H1 (cell line): ENCODE results near the gene MAP3K10. TPM values are rescaled to one million over a fixed set of nuclear protein-coding genes. Genes with fewer than 3 reads are reported as not detected.

Experiments
- CTCF ChIA-PET: fragments of 300-600 bp; sonication (Branson Sonifier 250); formaldehyde crosslinking; loops from one replicate; lab custom pipeline; 2021; ENCODE audit not compliant: partially characterized antibody; lab: Charles Lee
- POLR2A ChIA-PET: fragments of 300-600 bp; sonication (Branson Sonifier 250); formaldehyde crosslinking; loops from one replicate; lab custom pipeline; 2021; ENCODE audit warnings: inconsistent platforms; ENCODE audit not compliant: partially characterized antibody; lab: Charles Lee
- DNase-seq, 2 experiments: peaks; one replicate each; pipeline versions ENCODE4 v3.0.0 to v3.0.0-alpha.2; 2010 to 2022; ENCODE audit warnings: low spot score in 2 of 2, low read depth in 1 of 2, mixed read lengths in 1 of 2
- FAIRE-seq: peaks from 2 replicates; lab custom pipeline; 2011; peaks lifted over from hg19 to GRCh38; lab: Jason Lieb, UNC
- H2AFZ ChIP-seq: 2 replicates; pipeline ENCODE4 v1.8.1; 2012; ENCODE audit warnings: low read length, inconsistent platforms
- H2AK5ac ChIP-seq: 2 replicates; pipeline ENCODE4 v1.6.1; 2013; ENCODE audit warnings: low read depth, low read length
- H2BK120ac ChIP-seq: replicated peaks from 2 replicates; pipeline ENCODE3; 2013; ENCODE audit warnings: low read depth, low read length, inconsistent platforms
- H2BK12ac ChIP-seq: 2 replicates; pipeline ENCODE4 v1.6.1; 2013; ENCODE audit warnings: low read depth, low read length
- H2BK15ac ChIP-seq: 2 replicates; pipeline ENCODE4 v1.6.1; 2013; ENCODE audit warnings: low read length
- H2BK20ac ChIP-seq: 2 replicates; pipeline ENCODE4 v1.6.1; 2013; ENCODE audit warnings: low read length
- H2BK5ac ChIP-seq: 2 replicates; pipeline ENCODE4 v1.6.1; 2013; ENCODE audit warnings: low read depth, low read length
- H3K14ac ChIP-seq: 2 replicates; pipeline ENCODE4 v1.6.1; 2013; ENCODE audit warnings: inconsistent platforms; ENCODE audit not compliant: insufficient read length
- H3K18ac ChIP-seq: 2 replicates; pipeline ENCODE4 v1.6.1; 2013; ENCODE audit warnings: low read length; ENCODE audit errors: extremely low read depth
- H3K23ac ChIP-seq: 2 replicates; pipeline ENCODE4 v1.6.1; 2013; ENCODE audit warnings: inconsistent platforms; ENCODE audit not compliant: insufficient read length
- H3K23me2 ChIP-seq: 2 replicates; pipeline ENCODE4 v1.6.1; 2013; ENCODE audit warnings: low read depth, low read length
- H3K27ac ChIP-seq: 2 replicates; pipeline ENCODE4 v1.6.1; 2011; ENCODE audit warnings: low read depth, low read length, inconsistent platforms
- H3K27me3 ChIP-seq, 4 experiments: replicated peaks in 1 of 4; 1 replicate in 1 of 4; 2 replicates in 3 of 4; pipeline versions ENCODE4 v1.6.1 to v1.8.1; 2011 to 2013; ENCODE audit warnings: low read length in 3 of 4, mild to moderate bottlenecking in 3 of 4, inconsistent platforms in 2 of 4, mixed read lengths in 2 of 4, moderate library complexity in 1 of 4; ENCODE audit not compliant: control insufficient read depth in 3 of 4, insufficient read depth in 3 of 4; ENCODE audit errors: extremely low read depth in 1 of 4
- H3K36me3 ChIP-seq, 4 experiments: 2 replicates each; pipeline versions ENCODE4 v1.6.1 to v1.8.1; 2011 to 2013; ENCODE audit warnings: mild to moderate bottlenecking in 4 of 4, low read length in 3 of 4, moderate library complexity in 2 of 4, control low read depth in 1 of 4, inconsistent platforms in 1 of 4; ENCODE audit not compliant: insufficient read depth in 4 of 4, control insufficient read depth in 2 of 4
- H3K4ac ChIP-seq: replicated peaks from 2 replicates; pipeline ENCODE3; 2013; ENCODE audit warnings: low read length, low read depth, mixed read lengths, inconsistent platforms; ENCODE audit not compliant: insufficient read length
- H3K4me1 ChIP-seq, 4 experiments: replicated peaks in 1 of 4; 1 replicate in 1 of 4; 2 replicates in 3 of 4; pipeline versions ENCODE4 v1.6.1 to v1.8.1; 2011 to 2013; ENCODE audit warnings: low read length in 3 of 4, inconsistent platforms in 2 of 4, mixed read lengths in 1 of 4; ENCODE audit not compliant: insufficient read depth in 4 of 4, control insufficient read depth in 3 of 4
- H3K4me2 ChIP-seq, 2 experiments: 2 replicates each; pipeline versions ENCODE4 v1.6.1 to v1.8.1; 2011 to 2013; ENCODE audit warnings: low read depth in 2 of 2, low read length in 2 of 2, control low read depth in 1 of 2, inconsistent platforms in 1 of 2, mild to moderate bottlenecking in 1 of 2; ENCODE audit not compliant: insufficient read depth in 1 of 2
- H3K4me3 ChIP-seq, 4 experiments: fragments of 200-600, 300-600 bp in 1 of 4; sonication (generic), shearing (Covaris generic), sonication (Bioruptor Twin) in 1 of 4; 2 replicates each; pipeline versions ENCODE4 v1.5.1 to v1.8.1; 2011 to 2016; ENCODE audit warnings: low read length in 4 of 4, low read depth in 3 of 4, control low read depth in 2 of 4, inconsistent platforms in 2 of 4, mild to moderate bottlenecking in 2 of 4, mixed read lengths in 1 of 4, moderate library complexity in 1 of 4; ENCODE audit not compliant: insufficient read depth in 2 of 4; ENCODE audit errors: extremely low read depth in 1 of 4
- H3K56ac ChIP-seq: replicated peaks from 2 replicates; pipeline ENCODE3; 2013; ENCODE audit warnings: low read depth, mild to moderate bottlenecking, mixed read lengths, low read length, inconsistent platforms; ENCODE audit not compliant: insufficient read length
- H3K79me1 ChIP-seq: 2 replicates; pipeline ENCODE4 v1.6.1; 2013; ENCODE audit warnings: low read depth, low read length, control low read depth
- H3K79me2 ChIP-seq, 2 experiments: 2 replicates each; pipeline versions ENCODE4 v1.6.1 to v1.8.1; 2012 to 2013; ENCODE audit warnings: low read length in 2 of 2, mild to moderate bottlenecking in 2 of 2, inconsistent platforms in 1 of 2; ENCODE audit not compliant: insufficient read depth in 2 of 2, control insufficient read depth in 1 of 2
- H3K9ac ChIP-seq, 4 experiments: replicated peaks in 1 of 4; 1 replicate in 1 of 4; 2 replicates in 3 of 4; pipeline versions ENCODE4 v1.6.1 to v1.8.1; 2011 to 2013; ENCODE audit warnings: low read depth in 3 of 4, low read length in 3 of 4, control low read depth in 2 of 4, mild to moderate bottlenecking in 2 of 4, moderate library complexity in 2 of 4, inconsistent platforms in 1 of 4; ENCODE audit errors: extremely low read depth in 1 of 4
- H3K9me3 ChIP-seq, 2 experiments: 2 replicates each; pipeline versions ENCODE4 v1.6.1 to v1.8.1; 2012 to 2013; ENCODE audit warnings: mild to moderate bottlenecking in 2 of 2, moderate library complexity in 2 of 2, control low read depth in 1 of 2, inconsistent platforms in 1 of 2, low read depth in 1 of 2, low read length in 1 of 2, mixed read lengths in 1 of 2; ENCODE audit not compliant: insufficient read depth in 2 of 2
- H4K20me1 ChIP-seq, 2 experiments: replicated peaks in 1 of 2; 2 replicates each; pipeline versions ENCODE3 to v1.8.1; 2011 to 2013; ENCODE audit warnings: inconsistent platforms in 2 of 2, low read length in 2 of 2, mild to moderate bottlenecking in 1 of 2; ENCODE audit not compliant: insufficient read depth in 2 of 2, control insufficient read depth in 1 of 2
- H4K5ac ChIP-seq: 2 replicates; pipeline ENCODE4 v1.6.1; 2013; ENCODE audit warnings: low read length, low read depth, mixed read lengths, inconsistent platforms; ENCODE audit not compliant: insufficient read length
- H4K8ac ChIP-seq: 2 replicates; pipeline ENCODE4 v1.8.0; 2013; ENCODE audit warnings: mild to moderate bottlenecking, moderate library complexity, low read length, inconsistent platforms; ENCODE audit not compliant: insufficient read depth; ENCODE audit errors: extremely low read depth
- H4K91ac ChIP-seq: replicated peaks from 2 replicates; pipeline ENCODE3; 2013; ENCODE audit warnings: low read length, mixed read lengths, inconsistent platforms; ENCODE audit not compliant: insufficient read length
- BRCA1 ChIP-seq: IDR thresholded peaks from 2 replicates; pipeline ENCODE4 v1.6.1; 2012; ENCODE audit warnings: low read depth, low read length, improper control_type of control experiment
- SIX5 ChIP-seq: IDR thresholded peaks from 2 replicates; pipeline ENCODE4 v1.6.1; 2011; ENCODE audit warnings: mild to moderate bottlenecking, low read depth, low read length
- YY1 ChIP-seq: IDR thresholded peaks from 2 replicates; pipeline ENCODE4 v1.6.1; 2011; ENCODE audit warnings: low read depth, mild to moderate bottlenecking, low read length
- WGBS, 2 experiments: shearing (Covaris generic) in 1 of 2; methylation state at CpG; one replicate each; pipeline versions ENCODE4 v1.1.6 to v1.1.7; 2013 to 2015; ENCODE audit warnings: low lambda C conversion rate in 2 of 2, mixed read lengths in 2 of 2, inconsistent platforms in 1 of 2, low coverage in 1 of 2, missing lambda C conversion rate in 1 of 2; ENCODE audit not compliant: insufficient replicate concordance in 2 of 2, insufficient coverage in 1 of 2, insufficient read length in 1 of 2; ENCODE audit errors: extremely low coverage in 1 of 2, missing lambda C conversion rate in 1 of 2; 5-methylcytosine and 5-hydroxymethylcytosine counted together
- polyA plus RNA-seq, 7 experiments: library from polyadenylated mRNA; depleted of rRNA in 3 of 7; stranded (reverse) in 5 of 7; unstranded in 2 of 7; fragments of >200 nt in 5 of 7; fragments of 200-250 nt in 2 of 7; gene quantifications; 1 replicate in 5 of 7; 2 replicates in 1 of 7; 4 replicates in 1 of 7; pipeline versions ENCODE4 v1.2.1 to v1.2.3, GENCODE V29; 2011 to 2013; ENCODE audit warnings: missing spikeins in 2 of 7, mixed read lengths in 2 of 7
- total RNA-seq: library from RNA; stranded (reverse); fragmentation: NEBNext Ultra II Directional; extraction: Animal tissue kit (Norgen Biotek cat#: 25700); gene quantifications from 2 replicates; pipeline ENCODE4 v1.2.1, GENCODE V29; 2021

Gene MAP3K10
- total and polyA plus RNA-seq, 2 of the 8 experiments (the other 6 are each of a cell fraction or from before 2014, with no cell fraction given): 4.9 to 15.9 TPM

DNA sequence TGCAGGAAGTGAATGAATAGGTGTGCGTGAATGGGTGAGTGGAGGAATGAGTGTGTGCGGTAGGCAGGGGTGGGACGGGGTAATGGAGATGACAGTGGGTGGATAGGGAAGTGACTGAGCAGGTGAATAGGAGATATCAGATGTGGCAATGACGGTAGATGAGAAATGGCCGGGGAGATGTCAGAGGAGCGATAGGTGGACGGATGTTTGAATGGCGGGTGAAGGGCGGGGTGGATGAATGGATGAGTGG is 25.5 kb downstream of the MAP3K10 start:
- WGBS, 2 experiments: 29 to 100% methylated on average over 3 to 9 of the region's 9 CpGs
- no peak overlapping the region for H3K14ac ChIP-seq

More for the DNA sequence above, 25.5 kb downstream of the MAP3K10 start:
- Histone ChIP-seq H3K4ac (no peak overlapping the region), H4K20me1 (peaks cover 3 to 4% of the 10 kb centered on the region in 2 experiments), H3K36me3 (no peaks in the 10 kb centered on the region), H2BK12ac (peak overlapping the region; percentile 62; the same call in 1 of the 2 replicates), H3K23me2 (peaks cover 7% of the 10 kb centered on the region; the same call in 1 of the 2 replicates), H3K79me2 (no peaks in the 10 kb centered on the region), H3K9ac (no peak overlapping the region), H3K79me1 (no peaks in the 10 kb centered on the region), H3K23ac (no peak overlapping the region), H3K18ac (no peak overlapping the region), H3K27me3 (peaks cover 3 to 21% (median 16%) of the 10 kb centered on the region in 4 experiments), H2BK20ac (peak overlapping the region; percentile 72; the same call in 1 of the 2 replicates), H4K91ac (no peak overlapping the region), H3K27ac (no peak overlapping the region), H2BK5ac (0 out of 2 replicates have a peak overlapping the region, but pooled peaks have one; percentile 56), H2AFZ (no peak overlapping the region), H3K9me3 (no peaks in the 10 kb centered on the region), H3K4me3 (peak overlapping the region in 3 of 4 experiments; percentile 3 to 49 (median 21); a peak in 5 of 8 replicates), H2AK5ac (no peak overlapping the region), H3K56ac (no peak overlapping the region), H4K8ac (0 out of 2 replicates have a peak overlapping the region, but pooled peaks have one; percentile 1), H2BK15ac (no peak overlapping the region), H2BK120ac (no peak overlapping the region), H3K4me2 (peak overlapping the region; percentile 67 to 70), H3K4me1 (peaks cover 0 to 10% (median 5%) of the 10 kb centered on the region in 4 experiments; a peak in 5 of 7 replicates), H4K5ac (no peak overlapping the region)
- POLR2A ChIA-PET: interaction anchor here (0.9 to 1.8 kb wide), 5 partner anchors 9 to 126 kb away, joined by 3 to 4 read pairs (median 3); partner anchors contain the start of gene ZNF780A
- TF ChIP-seq YY1: no peak
- no peak for TF ChIP-seq SIX5
- TF ChIP-seq BRCA1: no peak
- no peak for DNase-seq
- CTCF ChIA-PET: interaction anchor here (0.6 to 4.5 kb wide), 22 partner anchors 10 to 211 kb away, joined by 3 to 32 read pairs (median 5); partner anchors contain the start of genes CCNP and MAP3K10
- no peak for FAIRE-seq
